ENCODE data around the gene C16orf95.
"Not testable (repeated sequence)": the region's sequence is repeated elsewhere in the genome, so short reads cannot be mapped to it uniquely, and the experiment has no call there.

C16orf95 gene

GRCh38 chr16:87345726-87346424, 28.7 kb upstream of the C16orf95 start:
- DNase-seq = no peak

- DNase-seq = peak; percentile 49
Observed at GRCh38 chr16:87344931-87345631, 27.9 kb upstream of the C16orf95 start.

GRCh38 chr16:87344165-87344930, 27.2 kb upstream of the C16orf95 start:
- DNase-seq = no peak

GRCh38 chr16:87343753-87344050, 26.5 kb upstream of the C16orf95 start:
- DNase-seq = no peak

- no peak for DNase-seq
Observed at GRCh38 chr16:87342978-87343752, 26.0 kb upstream of the C16orf95 start.

- DNase-seq = no peak
Observed at GRCh38 chr16:87342504-87342903, 25.3 kb upstream of the C16orf95 start.

GRCh38 chr16:87340198-87340597, 23.0 kb upstream of the C16orf95 start:
- no peak for DNase-seq

- not testable (repeated sequence) for DNase-seq
Observed at GRCh38 chr16:87339724-87340105, 22.5 kb upstream of the C16orf95 start.

GRCh38 chr16:87339086-87339723, 22.0 kb upstream of the C16orf95 start:
- no peak for DNase-seq

- DNase-seq = no peak
Observed at GRCh38 chr16:87338155-87338765, 21.1 kb upstream of the C16orf95 start.

- no peak for DNase-seq
Observed at GRCh38 chr16:87337262-87337771, 20.1 kb upstream of the C16orf95 start.

GRCh38 chr16:87336434-87337240, 19.4 kb upstream of the C16orf95 start:
- DNase-seq = no peak

GRCh38 chr16:87335625-87336433, 18.6 kb upstream of the C16orf95 start:
- no peak for DNase-seq

- DNase-seq = no peak
Observed at GRCh38 chr16:87334651-87335624, 17.7 kb upstream of the C16orf95 start.

- no peak for DNase-seq
Observed at GRCh38 chr16:87333581-87334331, 16.6 kb upstream of the C16orf95 start.

- no peak for DNase-seq
Observed at GRCh38 chr16:87333101-87333500, 15.9 kb upstream of the C16orf95 start.

GRCh38 chr16:87332150-87332549, 15.0 kb upstream of the C16orf95 start:
- no peak for DNase-seq

GRCh38 chr16:87331241-87331801, 14.1 kb upstream of the C16orf95 start:
- no peak for DNase-seq
